ENCODE data around the gene MAPK10.

MAPK10 gene

DNA sequence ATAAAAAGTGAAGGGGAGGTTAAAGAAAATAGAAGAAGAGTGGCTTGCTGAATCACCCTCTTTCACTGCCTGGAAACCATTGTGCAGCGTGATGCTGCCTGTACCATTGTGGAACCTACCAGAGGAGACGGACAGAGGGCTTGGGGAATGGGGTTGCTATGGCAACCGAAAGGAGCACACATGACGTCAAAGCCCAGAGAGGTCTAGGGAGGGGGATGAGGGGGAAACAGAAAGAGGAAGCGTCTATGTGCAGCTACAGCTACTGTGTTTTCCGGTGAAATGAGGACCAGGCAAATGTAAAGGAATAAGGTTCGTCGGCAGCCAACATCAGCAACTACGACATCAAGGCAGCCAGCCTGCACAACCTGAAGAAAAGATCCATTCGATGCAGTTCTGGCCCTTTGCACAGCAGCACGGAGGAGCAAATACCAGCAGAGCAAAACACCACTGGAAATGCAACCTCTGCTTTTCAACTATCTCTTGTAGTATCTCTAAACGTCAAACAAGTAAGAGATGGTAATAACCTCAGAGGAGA, at the start of gene MAPK10:
Gene MAPK10 (minus strand): TSS at position 110 of the 535 bp plus-strand sequence.
- DNase-seq: peak; percentile 91

DNA sequence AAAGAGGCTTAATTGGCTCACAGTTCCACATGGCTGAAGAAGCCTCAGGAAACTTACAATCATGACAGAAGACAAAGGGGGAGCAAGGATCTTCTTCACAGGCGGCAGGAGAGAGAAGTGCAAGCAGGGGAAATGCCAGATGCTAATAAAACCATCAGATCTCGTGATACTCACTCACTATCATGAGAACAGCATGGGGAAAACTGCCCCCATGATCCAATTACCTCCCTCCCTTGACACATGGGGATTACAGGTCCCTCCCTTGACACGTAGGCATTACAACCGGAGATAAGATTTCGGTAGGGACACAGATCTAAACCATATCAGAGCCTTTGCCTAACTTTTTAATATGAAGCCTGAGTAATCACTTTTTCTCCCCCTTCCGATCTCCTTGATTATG, 43.7 kb upstream of the MAPK10 start:
- no peak for DNase-seq

DNA sequence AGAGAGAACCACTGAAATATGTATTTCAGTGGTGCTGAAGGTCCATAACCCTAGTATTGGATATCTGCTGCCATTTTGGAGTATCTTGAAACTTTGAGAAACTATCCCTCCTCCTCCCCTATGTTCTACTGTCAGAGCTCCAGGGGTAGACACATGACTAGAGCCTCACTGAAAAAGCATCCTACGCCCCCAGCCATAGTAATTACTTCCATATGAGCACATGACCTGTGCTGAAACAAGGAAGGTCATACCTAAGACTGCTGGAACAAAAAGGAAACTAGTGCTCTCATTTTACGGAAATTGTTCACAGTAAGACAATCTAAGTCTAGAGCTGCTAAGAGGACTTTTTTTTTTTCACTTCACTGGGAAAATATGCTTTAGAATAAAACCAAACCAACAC, 42.0 kb upstream of the MAPK10 start:
- no peak for DNase-seq

DNA sequence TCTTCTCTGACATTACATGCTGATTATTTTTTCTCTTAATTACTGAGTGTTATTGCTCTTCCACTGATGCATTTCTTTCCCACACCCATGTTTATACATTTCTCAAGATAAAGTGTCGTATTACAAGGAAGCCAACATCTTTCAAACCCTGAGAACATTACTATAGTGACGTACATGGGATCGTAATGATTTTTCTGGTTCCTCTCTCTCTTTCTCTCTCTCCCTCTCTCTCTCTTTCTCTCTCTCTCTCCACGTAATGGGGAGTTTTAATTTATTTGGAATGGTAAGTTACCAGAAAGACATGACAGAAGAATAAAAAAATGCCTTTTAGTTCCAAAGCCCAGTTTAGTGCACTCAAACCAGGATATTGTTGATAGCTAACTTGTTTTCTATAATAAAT, 40.4 kb upstream of the MAPK10 start:
- DNase-seq: no peak

DNA sequence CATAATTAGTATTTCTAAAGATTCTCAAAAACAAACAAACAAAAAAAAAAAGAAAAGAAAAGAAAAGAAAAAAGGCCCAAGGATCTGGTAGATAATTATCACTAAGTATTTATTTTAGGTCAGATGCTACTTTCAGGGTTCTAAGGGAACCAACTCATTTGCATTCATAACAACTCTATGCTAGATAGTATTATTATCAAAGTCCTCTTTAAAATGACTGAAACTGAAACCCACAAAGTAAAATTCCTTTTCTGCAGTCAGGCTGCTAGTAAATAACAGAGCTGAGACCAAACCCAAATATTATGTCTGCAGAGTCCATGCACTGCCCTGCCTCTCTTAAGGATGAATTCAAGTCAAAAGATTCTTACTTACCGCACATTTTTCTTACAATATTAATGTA, 38.3 kb upstream of the MAPK10 start:
- DNase-seq: no peak

DNA sequence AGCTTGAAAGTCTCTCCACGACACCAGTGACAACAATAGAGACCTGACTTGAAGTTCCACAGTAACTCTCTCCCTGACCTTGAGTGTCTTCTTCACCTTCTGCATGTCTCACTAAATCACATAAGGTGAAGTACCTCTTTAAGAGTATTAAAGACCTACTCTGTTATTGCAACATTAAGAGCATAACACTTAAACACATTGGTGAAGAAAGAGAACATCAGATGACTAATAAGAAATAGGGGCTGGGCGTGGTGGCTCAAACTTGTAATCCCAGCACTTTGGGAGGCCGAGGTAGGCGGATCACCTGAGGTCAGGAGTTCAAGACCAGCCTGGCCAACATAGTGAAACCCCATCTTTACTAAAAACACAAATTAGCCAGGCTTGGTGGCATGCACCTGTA, 33.9 kb upstream of the MAPK10 start:
- DNase-seq: no peak

DNA sequence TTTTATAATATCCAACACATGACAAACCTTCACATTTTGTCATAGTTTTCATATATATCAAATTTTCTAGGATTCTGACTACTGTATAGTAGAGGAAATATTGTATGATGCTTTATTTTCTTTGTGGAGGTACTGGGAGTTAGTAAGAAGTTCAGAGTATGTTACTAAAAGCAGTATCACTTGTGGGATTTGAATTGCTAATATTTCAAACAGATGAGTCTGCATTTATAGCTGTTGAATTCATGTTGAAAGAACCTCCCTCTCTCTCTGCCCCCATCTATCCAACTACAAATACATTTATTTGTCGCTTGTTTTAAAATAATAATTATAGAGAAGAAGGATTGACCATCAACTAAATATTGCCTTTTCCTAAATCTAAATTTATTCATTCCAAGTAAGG, 29.8 kb upstream of the MAPK10 start:
- no peak for DNase-seq

DNA sequence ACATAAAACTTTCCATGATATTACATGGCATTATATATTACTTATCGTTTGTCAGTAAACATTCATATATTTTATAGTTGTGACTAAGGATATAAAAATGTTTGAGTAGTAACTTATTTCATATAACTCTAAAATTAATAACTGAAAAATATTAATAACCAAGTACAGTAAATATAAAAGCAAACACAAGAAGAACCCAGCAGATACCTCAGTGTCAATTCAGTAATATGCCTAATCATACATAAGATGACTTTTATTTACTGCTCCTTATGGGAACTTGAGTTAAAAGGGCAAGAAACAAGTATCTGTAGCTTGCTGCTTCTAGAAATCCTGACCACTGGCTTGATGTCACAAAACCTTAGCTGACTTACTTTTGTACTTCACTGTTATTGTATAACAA, 28.4 kb upstream of the MAPK10 start:
- no peak for DNase-seq

DNA sequence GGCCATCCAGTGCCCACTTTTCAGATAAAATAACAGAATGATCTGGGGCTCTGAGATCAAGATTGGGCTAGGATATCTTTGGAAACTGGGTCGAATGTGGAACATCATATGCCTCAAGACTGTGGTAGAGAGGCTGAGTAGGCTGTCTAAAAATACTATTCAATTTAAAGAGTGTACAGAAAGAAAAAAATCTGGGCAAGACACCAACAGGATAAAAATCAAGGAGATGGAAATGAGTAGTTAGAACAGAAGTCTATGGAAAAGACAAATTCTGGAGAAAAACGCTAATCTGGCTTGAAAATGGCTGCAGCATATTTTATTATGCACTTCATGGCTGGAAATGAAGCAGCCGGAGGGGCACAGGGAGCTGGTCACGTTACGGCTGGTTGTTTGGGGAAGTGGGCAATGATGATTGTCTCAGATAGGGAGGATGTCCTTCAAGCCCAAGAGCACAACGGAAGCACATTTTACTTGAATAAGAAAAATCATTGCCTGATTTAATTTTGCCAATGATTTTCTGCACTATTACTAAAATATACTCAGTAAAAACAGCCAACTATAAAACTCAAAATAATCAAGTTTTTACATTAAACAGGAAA, 27.1 kb upstream of the MAPK10 start:
- no peak for DNase-seq

DNA sequence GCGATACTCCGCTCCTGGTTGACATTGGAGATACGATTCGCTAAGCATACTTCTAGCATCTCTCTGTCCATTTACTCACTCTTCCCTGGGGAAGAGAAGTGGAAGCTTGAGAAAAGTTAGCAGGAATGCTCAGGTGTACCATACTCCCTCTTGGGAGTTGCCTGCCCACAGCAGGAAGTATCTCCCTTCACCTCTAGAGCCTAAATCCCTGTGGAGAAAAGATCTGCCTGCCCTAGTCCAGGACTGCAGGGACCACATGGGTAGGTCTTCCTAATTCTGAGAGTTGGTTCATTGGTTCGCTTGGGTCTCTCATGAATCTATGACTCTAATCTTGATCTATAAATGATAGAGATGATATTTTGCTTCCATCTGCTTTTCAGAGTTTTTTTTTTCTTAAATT, 26.3 kb upstream of the MAPK10 start:
- DNase-seq: no peak

DNA sequence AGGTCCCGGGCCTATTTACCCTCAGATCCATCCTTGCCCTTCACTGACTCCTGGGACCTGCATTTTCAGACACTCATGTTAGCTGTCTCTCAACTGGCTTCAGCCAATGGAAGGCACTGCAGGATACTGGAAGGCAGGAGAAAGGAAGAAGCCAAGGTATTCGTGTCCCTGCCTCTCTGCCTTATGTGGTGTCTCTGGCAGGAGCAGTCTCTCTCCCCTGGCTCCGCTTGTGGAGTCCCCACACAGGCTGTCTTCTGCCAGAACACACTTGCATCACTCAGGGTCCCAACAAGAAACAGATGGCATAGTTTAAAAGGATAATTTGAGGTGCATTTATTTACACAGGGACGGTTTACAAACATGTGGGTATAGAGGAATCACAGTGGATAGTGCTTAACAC, 21.6 kb upstream of the MAPK10 start:
- DNase-seq: no peak

DNA sequence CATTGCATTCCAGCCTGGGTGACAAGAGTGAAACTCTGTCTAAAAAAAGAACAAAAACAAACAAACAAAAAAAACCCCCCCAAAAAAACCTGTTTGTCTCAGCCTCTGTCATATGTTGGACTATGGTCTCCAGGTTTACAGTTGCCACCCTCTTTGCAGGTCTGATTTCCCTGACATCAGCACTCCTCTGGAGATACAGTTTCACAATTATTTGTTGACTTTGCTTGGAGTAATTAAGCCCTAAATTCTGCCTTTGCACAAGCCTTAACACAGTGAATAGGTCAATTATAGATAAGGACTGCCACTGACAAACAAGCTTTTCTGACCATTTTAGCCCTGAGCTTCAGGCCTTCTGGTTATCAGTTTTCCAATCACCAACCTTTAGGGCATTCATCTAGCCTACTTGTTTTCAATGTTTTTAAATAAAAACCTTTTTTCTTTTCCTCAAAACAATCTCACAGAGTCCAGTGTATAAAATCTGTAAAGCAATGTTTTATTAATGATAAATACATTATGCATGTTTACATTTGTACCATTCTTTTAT, 20.4 kb upstream of the MAPK10 start:
- no peak for DNase-seq

DNA sequence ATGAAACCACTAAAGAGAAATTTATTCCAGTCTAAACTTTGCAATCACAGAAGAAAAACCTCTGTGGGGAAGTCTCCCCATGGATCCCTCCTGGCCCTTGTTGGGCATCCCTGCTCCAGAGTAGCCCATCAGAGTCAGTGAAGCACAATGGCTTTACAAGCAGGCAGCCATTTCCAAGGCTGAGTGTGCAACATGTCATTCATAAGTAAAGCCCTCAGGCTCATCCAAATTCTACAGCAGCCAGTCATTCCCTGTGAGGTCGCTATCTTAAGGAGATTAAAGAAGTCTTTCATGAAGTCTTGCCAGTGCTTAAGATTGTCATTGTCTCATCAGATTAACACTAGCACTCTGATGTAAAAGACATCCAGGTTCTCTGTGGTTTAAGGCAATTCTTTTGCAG, 17.0 kb upstream of the MAPK10 start:
- no peak for DNase-seq

DNA sequence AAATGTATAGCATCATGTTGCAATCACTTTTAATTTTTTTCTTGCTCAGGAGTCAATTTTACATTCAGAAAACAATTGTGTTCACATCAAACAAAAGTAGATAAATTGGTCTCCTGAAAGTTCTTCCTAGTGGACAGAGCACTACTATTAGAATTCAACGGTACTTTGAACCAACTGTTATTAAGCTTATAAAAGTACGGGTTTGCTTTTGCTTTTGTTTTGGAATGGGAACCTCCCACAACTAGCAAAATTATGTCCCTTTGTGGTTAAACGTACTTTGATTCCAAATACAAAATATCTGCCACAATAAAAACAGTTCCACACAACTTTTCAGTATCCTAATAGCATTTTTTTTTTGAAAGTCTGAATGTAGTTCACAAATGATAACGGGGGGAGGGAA, 8.6 kb upstream of the MAPK10 start:
- no peak for DNase-seq

DNA sequence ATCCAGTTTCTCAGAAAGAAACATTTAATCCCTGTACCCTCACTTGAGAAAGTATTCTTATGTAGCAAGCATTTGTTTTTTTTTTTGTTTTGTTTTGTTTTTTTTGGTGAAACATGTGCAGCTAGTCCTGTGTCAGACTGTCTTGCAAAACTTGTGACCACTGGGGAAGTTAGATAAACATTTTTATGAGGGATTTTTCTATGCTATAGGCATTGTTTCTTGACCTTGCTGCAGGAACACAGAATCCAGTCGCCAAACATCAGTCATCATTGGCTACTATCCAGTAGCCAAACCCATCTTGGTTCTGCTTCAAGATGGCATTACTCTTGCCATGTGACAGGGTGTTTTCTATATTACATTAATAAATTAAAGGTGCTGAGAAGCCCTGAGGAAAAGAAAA, 7.7 kb upstream of the MAPK10 start:
- no peak for DNase-seq

DNA sequence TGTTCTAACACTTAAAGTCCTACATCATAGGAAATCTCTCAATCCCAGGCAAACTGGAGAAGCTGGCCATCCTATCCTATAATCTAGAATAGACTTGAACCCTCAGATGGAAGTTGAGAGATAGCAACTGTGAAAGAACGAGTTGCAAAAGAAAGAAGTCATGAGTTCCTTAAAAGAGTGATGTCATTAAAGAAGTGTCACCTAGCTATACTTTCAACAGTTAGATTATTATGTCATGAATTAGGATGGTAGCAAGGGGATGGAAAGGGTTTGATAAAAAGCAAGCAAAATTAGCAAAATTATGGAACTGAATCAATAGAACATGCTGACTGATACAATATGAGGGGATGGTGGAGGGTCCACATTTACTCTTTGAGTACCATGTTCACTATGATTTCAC, 7.1 kb upstream of the MAPK10 start:
- DNase-seq: no peak

DNA sequence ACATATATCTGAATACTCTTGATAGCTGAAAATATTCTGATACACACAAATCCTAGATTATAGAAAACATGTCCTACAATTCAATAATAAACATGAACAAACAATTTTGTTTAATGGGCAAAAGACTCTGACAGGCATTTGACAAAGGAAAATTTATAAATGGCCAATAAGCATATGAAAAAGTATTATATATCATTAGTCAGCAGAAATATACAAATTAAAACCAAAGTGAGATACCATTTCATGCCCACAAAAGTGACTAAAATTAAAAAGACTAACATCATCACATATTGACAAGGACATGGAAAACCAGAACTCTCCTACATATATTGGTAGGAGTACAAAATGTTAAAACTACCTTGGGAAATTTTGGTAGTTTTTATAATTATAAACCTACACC, 2.7 kb upstream of the MAPK10 start:
- DNase-seq: no peak

DNA sequence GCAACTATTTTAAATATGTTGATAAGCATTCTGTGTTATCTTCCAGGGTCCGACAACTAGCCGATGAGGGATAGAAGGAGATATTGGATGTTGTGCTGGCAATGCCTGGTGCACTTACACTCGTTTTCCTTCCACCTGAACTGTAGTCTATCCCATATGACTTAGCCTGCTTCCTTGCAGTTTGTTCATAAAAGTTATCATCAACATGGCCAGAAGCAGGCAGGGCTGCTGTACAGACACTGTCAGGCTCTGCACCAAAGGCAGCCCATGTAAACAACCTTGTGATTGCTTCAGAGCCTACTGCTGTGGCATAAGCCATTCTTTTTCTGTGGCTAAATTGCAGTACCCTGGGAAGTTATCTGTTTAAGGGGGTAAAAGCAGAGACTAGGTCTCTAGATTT, 1.6 kb downstream of the MAPK10 start:
- no peak for DNase-seq

DNA sequence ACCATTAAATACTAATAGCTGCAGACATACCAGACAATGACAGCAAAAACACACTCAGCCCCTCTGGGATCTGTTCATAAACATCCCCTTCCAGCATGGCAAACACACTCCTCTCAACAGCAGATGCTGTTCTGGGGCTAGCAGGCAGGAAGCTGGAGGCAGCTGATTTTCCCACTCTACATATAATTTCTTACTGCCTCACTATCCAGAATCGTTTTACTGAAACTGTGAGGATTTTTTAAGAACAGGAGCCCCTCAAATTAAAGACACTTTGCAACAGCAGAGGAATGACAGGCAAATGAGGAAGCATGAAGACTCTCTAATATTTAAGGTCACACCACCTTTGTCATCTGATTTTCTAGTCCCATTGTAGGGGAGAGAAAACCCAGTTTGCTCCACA, 2.2 kb downstream of the MAPK10 start:
- DNase-seq: no peak

DNA sequence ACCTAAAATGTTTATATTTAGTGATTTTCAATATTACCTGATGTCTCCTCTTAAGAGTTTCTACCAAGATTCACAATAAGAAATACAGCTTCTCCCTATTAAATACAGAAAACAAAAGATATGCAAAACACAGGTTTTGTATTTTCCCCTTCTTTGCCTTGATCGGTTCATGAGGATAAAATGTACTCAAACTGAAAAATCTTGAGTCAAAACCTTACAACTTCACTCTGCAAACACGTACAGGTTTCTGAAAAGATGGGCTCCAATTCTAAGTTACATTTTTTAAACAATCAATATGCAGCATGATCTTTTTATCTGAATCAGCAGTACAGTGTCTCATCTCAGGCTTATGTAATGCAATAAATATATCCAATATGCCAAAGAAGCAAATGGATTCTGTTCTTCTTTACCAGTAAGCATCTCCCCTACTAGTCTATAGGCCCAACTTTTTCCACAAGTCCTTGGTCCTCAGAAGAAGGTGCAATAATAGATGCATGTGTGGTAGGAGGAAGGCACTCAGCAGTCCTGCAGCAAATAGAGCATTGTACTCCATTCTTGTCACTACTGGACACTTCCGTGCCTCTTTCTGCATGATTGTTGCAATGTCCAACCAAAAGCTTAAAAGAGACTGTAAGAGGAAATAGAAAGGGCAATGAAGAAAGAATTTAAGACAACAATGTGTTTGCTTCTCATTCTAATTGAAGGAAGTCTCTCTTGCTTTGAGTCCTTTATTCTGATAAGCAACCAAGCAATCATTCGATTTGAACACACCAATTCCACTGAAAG, 3.2 kb downstream of the MAPK10 start:
- no peak for DNase-seq

DNA sequence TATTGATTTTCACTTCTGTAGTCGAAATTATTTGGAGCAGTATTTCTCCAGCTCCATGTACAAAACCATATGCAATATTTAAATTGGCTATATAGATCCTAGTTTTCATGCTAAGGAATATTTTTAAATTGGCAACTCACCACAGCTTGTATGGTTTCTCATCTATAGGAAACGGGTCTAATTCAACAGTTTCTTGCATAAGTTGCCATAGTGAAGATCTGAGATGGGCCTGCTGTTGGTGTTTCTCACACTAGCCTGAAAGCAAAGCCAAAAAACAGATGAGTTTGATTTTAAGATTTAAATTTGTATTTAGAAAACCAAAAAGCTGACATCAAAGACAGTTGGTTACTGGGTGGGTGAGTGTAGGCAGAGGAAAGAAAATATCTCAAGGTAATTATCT, 5.5 kb downstream of the MAPK10 start:
- no peak for DNase-seq

DNA sequence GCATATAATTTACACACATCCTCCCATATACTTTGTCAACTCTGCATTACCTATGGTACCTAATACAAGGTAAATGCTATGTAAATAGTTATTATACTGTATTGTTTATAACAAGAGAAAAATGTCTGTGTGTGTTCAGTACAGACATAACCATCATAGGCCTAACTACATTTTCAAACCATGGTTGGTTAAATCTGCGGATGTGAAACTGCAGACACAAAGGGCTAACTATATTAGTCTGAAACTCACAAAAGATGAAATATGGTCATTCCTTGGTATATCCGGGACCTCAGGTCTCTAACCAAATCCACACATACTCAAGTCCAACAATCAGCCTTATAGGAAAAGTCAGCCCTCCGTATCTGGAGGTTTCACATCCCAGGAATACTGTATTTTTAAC, 13.5 kb downstream of the MAPK10 start:
- no peak for DNase-seq

DNA sequence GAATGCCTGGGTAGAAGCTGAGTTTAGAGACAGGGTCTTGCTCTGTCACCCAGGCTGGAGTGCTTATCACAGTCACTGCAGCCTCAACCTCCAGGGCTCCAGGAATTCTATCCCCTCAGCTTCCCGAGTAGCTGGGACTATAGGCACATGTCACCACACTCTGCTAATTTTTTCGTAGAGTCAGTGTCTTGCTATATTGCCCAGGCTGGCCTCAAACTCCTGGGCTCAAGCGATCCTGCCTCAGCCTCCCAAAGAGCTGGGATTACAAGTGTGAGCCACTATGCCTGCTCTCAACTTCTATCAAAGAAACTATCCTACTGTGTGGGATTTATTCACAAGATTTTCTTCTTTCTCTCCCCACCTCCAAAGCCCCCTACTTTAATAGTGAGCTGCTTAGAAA, 15.7 kb downstream of the MAPK10 start:
- DNase-seq: no peak

DNA sequence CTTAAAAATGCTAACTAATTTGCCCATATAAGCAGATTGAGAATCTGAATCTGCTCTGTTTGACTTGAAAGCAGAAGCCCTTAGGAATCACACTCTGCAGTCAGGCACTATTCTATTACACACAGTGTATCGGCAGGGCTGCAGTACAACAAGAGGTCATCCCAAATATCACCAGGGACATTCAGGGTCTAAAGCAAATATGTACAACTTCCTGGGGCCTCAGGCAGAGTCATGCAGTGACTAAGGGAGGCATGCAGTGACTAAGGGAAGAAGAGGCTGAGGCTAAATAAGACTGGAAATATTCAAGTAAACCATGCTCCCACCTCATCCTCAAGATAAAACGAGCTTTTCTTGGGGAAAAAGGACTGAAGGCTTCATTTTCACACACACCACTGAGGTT, 20.9 kb downstream of the MAPK10 start:
- DNase-seq: no peak

DNA sequence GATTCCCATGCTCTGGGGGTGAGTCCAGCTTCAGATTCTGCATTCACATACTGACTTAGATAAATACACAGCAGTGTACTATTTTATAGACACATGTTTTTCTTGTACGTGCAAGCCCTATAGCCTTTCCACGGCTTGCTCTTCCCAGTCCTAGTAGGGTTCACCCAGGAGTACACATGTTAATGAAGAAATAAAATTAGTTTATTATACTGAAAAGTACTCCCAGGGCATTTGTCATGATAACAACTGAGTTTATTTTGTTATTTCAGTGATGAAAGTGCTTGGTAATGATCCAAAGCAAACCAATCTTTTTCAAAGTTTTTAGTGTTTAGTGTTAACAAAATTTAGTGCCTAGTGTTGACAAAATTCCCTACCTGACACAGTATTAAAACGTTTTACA, 21.3 kb downstream of the MAPK10 start:
- no peak for DNase-seq
